Activated CD8-positive, alpha-beta T cell treated with anti-CD3 and anti-CD28 coated beads for 36 hours (primary cell): ENCODE results near the gene LIN28B. TPM values are rescaled to one million over a fixed set of nuclear protein-coding genes. Genes with fewer than 3 reads are reported as not detected.
"Not testable (repeated sequence)": the region's sequence is repeated elsewhere in the genome, so short reads cannot be mapped to it uniquely, and the experiment has no call there.

Source experiments
- ATAC-seq: fragments of 200-7000 bp; cut with Tn5 transposase; one replicate; pipeline ENCODE4 v1.10.0; 2021; ENCODE audit warnings: mild to moderate bottlenecking, moderate library complexity
- CTCF ChIA-PET: fragments of 350-600 bp; sonication (Branson Sonifier 250); formaldehyde crosslinking; loops from one replicate; lab custom pipeline; 2021; ENCODE audit warnings: antibody characterized with exemption; lab: Charles Lee
- POLR2A ChIA-PET: fragments of 350-600 bp; sonication (Branson Sonifier 250); formaldehyde crosslinking; loops from one replicate; lab custom pipeline; 2021; ENCODE audit warnings: antibody characterized with exemption; lab: Charles Lee
- DNase-seq: peaks from one replicate; pipeline ENCODE4 v3.0.0-alpha.2; 2020
- H3K27ac Mint-ChIP-seq: one replicate; pipeline ENCODE4 v1.8.0; 2021; ENCODE audit warnings: mild to moderate bottlenecking, mixed read lengths
- H3K27me3 Mint-ChIP-seq: one replicate; pipeline ENCODE4 v1.8.0; 2021; ENCODE audit warnings: mixed read lengths
- H3K36me3 Mint-ChIP-seq: one replicate; pipeline ENCODE4 v1.8.0; 2021; ENCODE audit warnings: low read depth, mixed read lengths
- H3K4me1 Mint-ChIP-seq: one replicate; pipeline ENCODE4 v1.8.0; 2021; ENCODE audit warnings: low read depth, mixed read lengths
- H3K4me3 Mint-ChIP-seq: one replicate; pipeline ENCODE4 v1.8.0; 2021; ENCODE audit warnings: mild to moderate bottlenecking, moderate library complexity, mixed read lengths
- H3K9me3 Mint-ChIP-seq: one replicate; pipeline ENCODE4 v1.8.0; 2021; ENCODE audit warnings: mixed read lengths
- CTCF ChIP-seq: fragments of 200-600 bp; IDR thresholded peaks from one replicate; pipeline ENCODE4 v1.8.0; 2022; ENCODE audit warnings: antibody characterized with exemption, mild to moderate bottlenecking
- intact Hi-C: fragments of 100-400 bp; cut with micrococcal nuclease; formaldehyde crosslinking; loops from one replicate; pipeline ENCODE4 v1.10.0; 2022
- total RNA-seq, 2 experiments: library from RNA; stranded (reverse); gene quantifications; one replicate each; pipeline ENCODE4 v1.2.3, GENCODE V29; 2021

Gene LIN28B
- total RNA-seq, 2 experiments from 2014 or later = not detected

- no peak for DNase-seq
- ATAC-seq = no peak
- Mint-ChIP-seq H3K36me3 (peaks cover 6% of the 10 kb centered on the region), H3K27me3 (peaks cover 57% of the 10 kb centered on the region), H3K4me3 (no peak overlapping the region), H3K9me3 (peaks cover 7% of the 10 kb centered on the region), H3K4me1 (peaks cover 10% of the 10 kb centered on the region), H3K27ac (no peak overlapping the region)
- POLR2A ChIA-PET = no interaction called here
- no peak for TF ChIP-seq CTCF
- intact Hi-C loops = loop anchor here (10.0 kb wide), 1 partner anchor 122 kb away; no protein-coding TSS in a partner anchor
- CTCF ChIA-PET = interaction anchor here (1.3 kb wide), 1 partner anchor 136 kb away, joined by 3 read pairs; no protein-coding TSS in a partner anchor
Measured at GRCh38 chr6:104952911-104953399, 4.0 kb upstream of the LIN28B start.

- intact Hi-C loops = loop anchor here (10.0 kb wide), 1 partner anchor 121 kb away; no protein-coding TSS in a partner anchor
Measured at GRCh38 chr6:104953400-104954189, 3.3 kb upstream of the LIN28B start.

DNA sequence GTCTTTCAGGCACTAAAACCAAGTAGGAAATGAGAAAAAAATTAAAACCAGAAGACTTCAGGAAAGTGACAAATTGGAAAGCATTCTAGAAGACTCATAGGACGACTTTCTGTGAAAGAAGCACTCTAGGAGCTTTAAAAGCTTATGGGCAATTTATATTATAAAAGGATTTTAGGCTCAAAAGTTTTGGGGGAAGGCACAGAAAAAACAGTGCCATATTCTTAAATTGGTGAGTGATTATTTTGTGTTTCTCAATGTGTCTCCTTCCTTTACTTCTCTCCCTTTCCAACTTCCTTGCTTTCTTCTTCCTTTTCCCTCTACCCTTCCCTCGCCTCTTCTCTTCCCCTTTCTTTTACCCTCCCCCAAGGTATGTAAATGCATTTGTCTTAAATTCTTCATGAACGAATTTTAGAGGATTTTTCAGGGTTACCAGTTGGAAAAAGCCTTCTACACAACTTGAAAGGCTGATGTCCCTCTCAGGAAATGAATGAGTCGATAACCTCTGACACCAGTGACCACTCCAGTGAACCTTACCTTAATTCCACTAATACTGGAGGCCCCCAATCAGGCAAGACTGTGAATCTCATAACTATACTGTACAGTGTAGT lies 2.6 kb upstream of the LIN28B start:
- intact Hi-C loops = loop anchor here (10.0 kb wide), 1 partner anchor 121 kb away; no protein-coding TSS in a partner anchor
- H3K9me3 Mint-ChIP-seq = peaks cover 7% of the 10 kb centered on the region
- peaks cover 6% of the 10 kb centered on the region for H3K36me3 Mint-ChIP-seq
- no peak for DNase-seq
- H3K27ac Mint-ChIP-seq = no peak overlapping the region
- TF ChIP-seq CTCF = no peak
- peaks cover 65% of the 10 kb centered on the region for H3K27me3 Mint-ChIP-seq
- CTCF ChIA-PET = no interaction called here
- ATAC-seq = no peak
- H3K4me3 Mint-ChIP-seq = no peak overlapping the region
- H3K4me1 Mint-ChIP-seq = peaks cover 14% of the 10 kb centered on the region
- POLR2A ChIA-PET = no interaction called here

More at GRCh38 chr6:104953400-104954189, 3.3 kb upstream of the LIN28B start:
- H3K36me3 Mint-ChIP-seq, H3K9me3 Mint-ChIP-seq, H3K27ac Mint-ChIP-seq, H3K4me3 Mint-ChIP-seq, ATAC-seq, POLR2A ChIA-PET, DNase-seq: not testable (repeated sequence)
- peaks cover 64% of the 10 kb centered on the region for H3K27me3 Mint-ChIP-seq
- H3K4me1 Mint-ChIP-seq = peaks cover 14% of the 10 kb centered on the region
- CTCF ChIA-PET = interaction anchor here (1.3 kb wide), 1 partner anchor 135 kb away, joined by 3 read pairs; no protein-coding TSS in a partner anchor

DNA sequence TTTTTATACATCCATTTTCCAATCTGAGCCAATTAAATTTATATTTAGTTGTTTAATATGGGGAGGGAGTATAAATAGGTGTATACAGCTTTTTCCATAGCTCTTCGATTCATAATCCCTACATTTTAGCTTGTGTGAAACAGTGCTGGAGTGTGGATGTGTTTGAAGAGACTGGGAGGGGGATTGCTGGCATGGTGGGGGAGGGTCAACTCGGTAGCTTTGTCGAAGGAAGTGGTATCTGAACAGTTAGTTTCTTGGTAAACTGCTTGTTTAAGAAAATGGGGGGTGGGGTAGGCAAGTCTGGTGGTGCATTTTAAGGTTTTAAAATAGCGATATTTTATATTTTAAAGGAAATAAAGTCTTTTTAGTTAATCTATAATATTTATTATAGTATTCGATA lies 1.4 kb upstream of the LIN28B start:
- intact Hi-C loops = loop anchor here (10.0 kb wide), 1 partner anchor 119 kb away; no protein-coding TSS in a partner anchor
- TF ChIP-seq CTCF = no peak
- Mint-ChIP-seq H3K9me3 (peaks cover 7% of the 10 kb centered on the region), H3K4me3 (no peak overlapping the region), H3K27me3 (peaks cover 65% of the 10 kb centered on the region), H3K4me1 (peaks cover 14% of the 10 kb centered on the region), H3K27ac (no peak overlapping the region), H3K36me3 (peaks cover 6% of the 10 kb centered on the region)
- POLR2A ChIA-PET = no interaction called here
- ATAC-seq (no peak), DNase-seq (no peak)
- CTCF ChIA-PET = no interaction called here

DNA sequence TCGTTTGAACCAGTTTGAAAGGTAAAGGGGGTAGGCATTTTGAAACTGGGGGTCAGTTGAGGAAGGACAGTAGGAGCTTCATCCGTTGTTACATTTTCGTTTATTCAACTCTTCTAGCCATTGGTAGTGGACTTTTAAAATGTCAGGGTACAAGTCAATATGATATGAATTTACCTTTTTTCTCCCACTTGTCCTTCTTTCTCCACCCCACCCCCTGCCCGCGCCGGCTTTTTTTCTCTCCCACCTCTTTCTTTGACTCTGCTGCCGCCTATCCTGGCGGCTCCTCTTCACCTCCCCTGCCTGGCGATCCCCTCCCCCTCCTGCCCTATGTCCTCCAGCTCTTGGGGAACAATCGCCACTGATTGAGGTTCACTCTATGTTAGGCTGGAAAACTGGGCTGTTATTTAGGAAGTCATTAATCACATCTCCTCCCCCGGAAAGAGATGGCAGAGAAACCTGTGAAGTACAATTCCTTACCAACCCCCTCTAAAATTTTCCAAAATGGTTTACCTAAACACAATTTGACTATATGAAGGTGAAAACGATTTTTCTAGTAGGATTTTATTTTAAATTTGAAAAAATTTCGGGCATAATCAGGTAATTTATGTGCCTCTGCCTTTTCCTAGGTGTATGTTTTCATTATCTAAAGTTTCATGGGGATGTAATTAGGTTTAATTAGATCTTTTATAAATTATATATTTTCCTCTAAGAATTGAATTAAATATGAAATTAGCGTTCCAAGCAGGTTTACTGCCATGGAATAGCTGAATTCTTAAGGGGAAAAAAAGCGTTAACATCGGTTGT lies 778 bp upstream of the LIN28B start:
- H3K36me3 Mint-ChIP-seq = peaks cover 6% of the 10 kb centered on the region
- intact Hi-C loops = loop anchor here (10.0 kb wide), 1 partner anchor 119 kb away; no protein-coding TSS in a partner anchor
- CTCF ChIA-PET = no interaction called here
- no peak overlapping the region for H3K4me3 Mint-ChIP-seq
- no peak for TF ChIP-seq CTCF
- ATAC-seq (no peak), DNase-seq (no peak)
- peaks cover 64% of the 10 kb centered on the region for H3K27me3 Mint-ChIP-seq
- H3K27ac Mint-ChIP-seq = no peak overlapping the region
- peaks cover 7% of the 10 kb centered on the region for H3K9me3 Mint-ChIP-seq
- H3K4me1 Mint-ChIP-seq = peaks cover 14% of the 10 kb centered on the region
- POLR2A ChIA-PET = no interaction called here
